Brain microvascular endothelial cell (primary cell): ENCODE measurements around the gene MYL1.

Source experiments
- DNase-seq: peaks from one replicate; pipeline ENCODE4 v3.0.0-alpha.2; 2020
- H3K27ac ChIP-seq: fragments of 250-450 bp; sonication (Bioruptor Pico); 2 replicates; pipeline ENCODE4 v1.5.1; 2020; ENCODE audit warnings: mild to moderate bottlenecking, moderate library complexity
- H3K27me3 ChIP-seq: fragments of 250-450 bp; sonication (Bioruptor Pico); replicated peaks from 2 replicates; pipeline ENCODE4 v1.5.1; 2020; ENCODE audit warnings: mild to moderate bottlenecking
- H3K36me3 ChIP-seq: fragments of 250-450 bp; sonication (Bioruptor Pico); replicated peaks from 2 replicates; pipeline ENCODE4 v1.5.1; 2020; ENCODE audit warnings: mild to moderate bottlenecking
- H3K4me3 ChIP-seq: 2 replicates; pipeline ENCODE4 v1.5.1; 2011; ENCODE audit warnings: low read depth, mild to moderate bottlenecking, control low read depth, low read length, moderate library complexity
- CTCF ChIP-seq: IDR thresholded peaks from 2 replicates; pipeline ENCODE4 v1.5.1; 2011; ENCODE audit warnings: low read depth, mild to moderate bottlenecking, moderate library complexity, low read length, control low read depth, inconsistent platforms; ENCODE audit errors: missing control alignments
- in situ Hi-C: cut with HindIII; loops from 2 replicates; pipeline ENCODE4 v1.10.0; 2017; ENCODE audit warnings: low sequenced_read_pairs, low pct_ligation_motif_present

The MYL1 gene

DNA sequence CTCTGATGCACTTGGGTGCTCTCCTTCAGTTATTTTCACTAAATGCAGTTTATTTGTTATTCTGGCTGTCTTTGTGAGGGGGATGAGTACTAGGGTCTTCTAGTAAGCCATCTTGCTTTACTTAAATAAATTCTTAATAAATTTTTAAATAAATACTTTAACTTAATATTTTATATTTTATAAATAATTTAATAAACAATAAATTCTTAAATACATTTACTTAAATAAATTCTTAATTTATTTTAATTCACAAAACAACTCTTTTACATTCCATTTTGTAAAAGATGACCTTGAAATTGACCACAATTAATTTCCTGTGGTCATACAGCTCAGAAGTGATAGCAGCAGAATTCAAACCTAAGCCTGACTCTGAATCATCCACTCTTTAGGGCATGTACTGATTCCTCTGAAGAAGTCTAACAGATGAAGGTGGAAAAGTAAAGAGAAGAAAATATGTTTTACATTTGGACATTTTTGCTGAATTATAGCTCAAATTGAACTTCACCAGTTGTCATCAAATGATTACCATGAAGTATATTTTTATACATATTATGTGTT is 28.8 kb downstream of the MYL1 start:
- DNase-seq: no peak
- Histone ChIP-seq H3K36me3 (no peaks in the 10 kb centered on the region), H3K4me3 (no peak overlapping the region), H3K27me3 (no peaks in the 10 kb centered on the region), H3K27ac (no peak overlapping the region)
- in situ Hi-C loops: no loop called here
- TF ChIP-seq CTCF: no peak

GRCh38 chr2:210277133-210277532 is 37.8 kb downstream of the MYL1 start:
- Histone ChIP-seq H3K27ac (no peak overlapping the region), H3K27me3 (no peaks in the 10 kb centered on the region), H3K36me3 (no peaks in the 10 kb centered on the region), H3K4me3 (no peak overlapping the region)
- in situ Hi-C loops: no loop called here
- no peak for TF ChIP-seq CTCF
- no peak for DNase-seq

- DNase-seq: no peak
- H3K27me3 ChIP-seq: no peaks in the 10 kb centered on the region
- no peak overlapping the region for H3K4me3 ChIP-seq
Measured at GRCh38 chr2:210271300-210271699, 43.7 kb downstream of the MYL1 start.

GRCh38 chr2:210269148-210269547 is 45.8 kb downstream of the MYL1 start:
- Histone ChIP-seq H3K27ac (no peak overlapping the region), H3K4me3 (no peak overlapping the region), H3K36me3 (no peaks in the 10 kb centered on the region), H3K27me3 (no peaks in the 10 kb centered on the region)
- no peak for TF ChIP-seq CTCF
- DNase-seq: no peak
- in situ Hi-C loops: no loop called here

More at GRCh38 chr2:210271300-210271699, 43.7 kb downstream of the MYL1 start:
- Histone ChIP-seq H3K36me3 (no peaks in the 10 kb centered on the region), H3K27ac (no peak overlapping the region)
- no peak for TF ChIP-seq CTCF
- in situ Hi-C loops: no loop called here

- no peak for DNase-seq
- no peak for TF ChIP-seq CTCF
- H3K27me3 ChIP-seq: no peaks in the 10 kb centered on the region
- H3K36me3 ChIP-seq: no peaks in the 10 kb centered on the region
- no peak overlapping the region for H3K4me3 ChIP-seq
- in situ Hi-C loops: no loop called here
- no peak overlapping the region for H3K27ac ChIP-seq
Measured at GRCh38 chr2:210268281-210268680, 46.7 kb downstream of the MYL1 start.

GRCh38 chr2:210267698-210268097 is 47.3 kb downstream of the MYL1 start:
- Histone ChIP-seq H3K27me3 (no peaks in the 10 kb centered on the region), H3K36me3 (no peaks in the 10 kb centered on the region), H3K4me3 (no peak overlapping the region), H3K27ac (no peak overlapping the region)
- no peak for DNase-seq
- in situ Hi-C loops: no loop called here
- TF ChIP-seq CTCF: no peak
